SU-DHL-6 (cell line): Measurements from ENCODE around the gene TMA16.

Source experiments
- H2AFZ ChIP-seq: fragments of 200-600 bp; sonication (generic); 2 replicates; pipeline ENCODE4 v1.6.1; 2014; ENCODE audit warnings: low read depth, mild to moderate bottlenecking, moderate library complexity, mixed read lengths, antibody characterized with exemption, low read length; ENCODE audit not compliant: severe bottlenecking
- H3F3A ChIP-seq: fragments of 200-600 bp; shearing (Covaris generic); 2 replicates; pipeline ENCODE4 v1.6.0; 2016; ENCODE audit warnings: antibody characterized with exemption, mild to moderate bottlenecking; ENCODE audit not compliant: insufficient read depth
- H3K27ac ChIP-seq: fragments of 200-600 bp; sonication (generic); 2 replicates; pipeline ENCODE4 v1.5.1; 2016; ENCODE audit warnings: low read depth, mild to moderate bottlenecking, low read length, moderate library complexity, mixed read lengths
- H3K27me3 ChIP-seq: fragments of 200-600 bp; sonication (generic), shearing (Covaris generic); 2 replicates; pipeline ENCODE4 v1.6.0; 2014; ENCODE audit warnings: mild to moderate bottlenecking, low read length
- H3K36me3 ChIP-seq: fragments of 200-600 bp; sonication (generic); 2 replicates; pipeline ENCODE4 v1.6.1; 2014; ENCODE audit warnings: mild to moderate bottlenecking, low read length, mixed read lengths
- H3K4me2 ChIP-seq: fragments of 300-600, 200-600 bp; shearing (Covaris generic), sonication (generic); 2 replicates; pipeline ENCODE4 v1.6.0; 2014; ENCODE audit warnings: low read length, low read depth, mild to moderate bottlenecking; ENCODE audit not compliant: poor library complexity, severe bottlenecking
- H3K4me3 ChIP-seq: fragments of 200-600 bp; sonication (generic); 2 replicates; pipeline ENCODE4 v1.5.1; 2014; ENCODE audit warnings: antibody characterized with exemption, low read length, mild to moderate bottlenecking, mixed read lengths; ENCODE audit not compliant: insufficient read depth, poor library complexity, severe bottlenecking
- H3K79me2 ChIP-seq: fragments of 200-600 bp; sonication (generic); 2 replicates; pipeline ENCODE4 v1.6.1; 2014; ENCODE audit warnings: mild to moderate bottlenecking, low read length, moderate library complexity; ENCODE audit not compliant: insufficient read depth
- H3K9ac ChIP-seq: fragments of 200-600 bp; sonication (generic); 2 replicates; pipeline ENCODE4 v1.7.0; 2014; ENCODE audit warnings: mild to moderate bottlenecking, low read length
- H3K9me2 ChIP-seq: fragments of 200-600 bp; sonication (generic); replicated peaks from 2 replicates; pipeline ENCODE4 v1.6.1; 2014; ENCODE audit warnings: low read length; ENCODE audit not compliant: insufficient read depth
- H3K9me3 ChIP-seq: fragments of 200-600 bp; sonication (generic); 2 replicates; pipeline ENCODE4 v1.6.1; 2014; ENCODE audit warnings: low read length, mixed read lengths; ENCODE audit not compliant: insufficient read depth
- H4K20me1 ChIP-seq: fragments of 200-600 bp; sonication (generic); 2 replicates; pipeline ENCODE4 v1.6.1; 2014; ENCODE audit warnings: low read depth, mild to moderate bottlenecking, antibody characterized with exemption, low read length, moderate library complexity, mixed read lengths
- EZH2phosphoT487 ChIP-seq: fragments of 200-600 bp; sonication (generic), shearing (Covaris generic); conservative IDR thresholded peaks from 2 replicates; pipeline ENCODE4 v1.6.1; 2018; ENCODE audit warnings: mild to moderate bottlenecking, antibody characterized with exemption, low read length, moderate library complexity, mixed read lengths
- TF ChIP-seq, protein P1 (sequence below): fragments of 200-600 bp; sonication (generic); IDR thresholded peaks from one replicate; pipeline ENCODE4 v1.5.1; 2017; ENCODE audit warnings: antibody characterized with exemption, mild to moderate bottlenecking, low read length, moderate library complexity; ENCODE audit not compliant: insufficient read depth, poor library complexity, severe bottlenecking

Gene TMA16

DNA sequence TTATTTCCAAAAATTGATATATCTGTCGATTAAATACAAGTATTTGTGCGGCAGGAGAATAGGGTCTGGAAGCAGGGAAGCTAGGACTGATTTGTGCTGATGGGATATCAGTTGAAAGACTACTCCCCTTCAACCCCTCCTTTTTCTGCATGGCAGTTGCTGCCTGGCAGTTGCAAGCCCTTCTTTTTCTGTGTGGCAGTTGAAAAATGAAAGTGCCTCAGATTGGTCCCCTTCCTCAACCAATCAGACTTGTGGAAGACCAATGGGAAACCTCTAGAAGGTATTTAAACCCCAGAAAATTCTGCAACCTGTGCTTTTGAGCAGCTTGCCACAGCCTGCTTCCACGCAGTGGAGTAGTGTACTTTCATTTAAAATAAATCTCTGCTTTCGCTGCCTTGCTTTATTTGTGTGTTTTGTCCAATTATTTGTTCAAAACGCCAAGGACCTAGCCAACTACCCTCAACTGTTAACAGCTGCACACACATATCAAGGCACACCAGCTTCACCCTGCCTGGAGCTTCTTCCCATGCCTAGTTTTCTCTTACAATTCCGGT is 1.5 kb upstream of the TMA16 start:
- H3K9me3 ChIP-seq, result no peaks in the 10 kb centered on the region
- peak overlapping the region; percentile 81; the same call in 1 of the 2 replicates for H3K27ac ChIP-seq
- H3K4me2 ChIP-seq, result peak overlapping the region; percentile 99
- peaks cover 11% of the 10 kb centered on the region for H4K20me1 ChIP-seq
- H3K27me3 ChIP-seq, result no peaks in the 10 kb centered on the region
- H3K9me2 ChIP-seq, result no peaks in the 10 kb centered on the region
- peak overlapping the region; percentile 16 for H2AFZ ChIP-seq
- H3K36me3 ChIP-seq, result no peaks in the 10 kb centered on the region; the same call in 1 of the 2 replicates
- peaks cover 36% of the 10 kb centered on the region for H3K79me2 ChIP-seq
- no peak for TF ChIP-seq EZH2phosphoT487
- TF ChIP-seq, protein P1, sequence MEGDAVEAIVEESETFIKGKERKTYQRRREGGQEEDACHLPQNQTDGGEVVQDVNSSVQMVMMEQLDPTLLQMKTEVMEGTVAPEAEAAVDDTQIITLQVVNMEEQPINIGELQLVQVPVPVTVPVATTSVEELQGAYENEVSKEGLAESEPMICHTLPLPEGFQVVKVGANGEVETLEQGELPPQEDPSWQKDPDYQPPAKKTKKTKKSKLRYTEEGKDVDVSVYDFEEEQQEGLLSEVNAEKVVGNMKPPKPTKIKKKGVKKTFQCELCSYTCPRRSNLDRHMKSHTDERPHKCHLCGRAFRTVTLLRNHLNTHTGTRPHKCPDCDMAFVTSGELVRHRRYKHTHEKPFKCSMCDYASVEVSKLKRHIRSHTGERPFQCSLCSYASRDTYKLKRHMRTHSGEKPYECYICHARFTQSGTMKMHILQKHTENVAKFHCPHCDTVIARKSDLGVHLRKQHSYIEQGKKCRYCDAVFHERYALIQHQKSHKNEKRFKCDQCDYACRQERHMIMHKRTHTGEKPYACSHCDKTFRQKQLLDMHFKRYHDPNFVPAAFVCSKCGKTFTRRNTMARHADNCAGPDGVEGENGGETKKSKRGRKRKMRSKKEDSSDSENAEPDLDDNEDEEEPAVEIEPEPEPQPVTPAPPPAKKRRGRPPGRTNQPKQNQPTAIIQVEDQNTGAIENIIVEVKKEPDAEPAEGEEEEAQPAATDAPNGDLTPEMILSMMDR, result no peak
- H3K9ac ChIP-seq, result no peak overlapping the region; the same call in 1 of the 2 replicates
- peak overlapping the region; percentile 93 for H3K4me3 ChIP-seq
- peaks cover 36% of the 10 kb centered on the region for H3F3A ChIP-seq

DNA sequence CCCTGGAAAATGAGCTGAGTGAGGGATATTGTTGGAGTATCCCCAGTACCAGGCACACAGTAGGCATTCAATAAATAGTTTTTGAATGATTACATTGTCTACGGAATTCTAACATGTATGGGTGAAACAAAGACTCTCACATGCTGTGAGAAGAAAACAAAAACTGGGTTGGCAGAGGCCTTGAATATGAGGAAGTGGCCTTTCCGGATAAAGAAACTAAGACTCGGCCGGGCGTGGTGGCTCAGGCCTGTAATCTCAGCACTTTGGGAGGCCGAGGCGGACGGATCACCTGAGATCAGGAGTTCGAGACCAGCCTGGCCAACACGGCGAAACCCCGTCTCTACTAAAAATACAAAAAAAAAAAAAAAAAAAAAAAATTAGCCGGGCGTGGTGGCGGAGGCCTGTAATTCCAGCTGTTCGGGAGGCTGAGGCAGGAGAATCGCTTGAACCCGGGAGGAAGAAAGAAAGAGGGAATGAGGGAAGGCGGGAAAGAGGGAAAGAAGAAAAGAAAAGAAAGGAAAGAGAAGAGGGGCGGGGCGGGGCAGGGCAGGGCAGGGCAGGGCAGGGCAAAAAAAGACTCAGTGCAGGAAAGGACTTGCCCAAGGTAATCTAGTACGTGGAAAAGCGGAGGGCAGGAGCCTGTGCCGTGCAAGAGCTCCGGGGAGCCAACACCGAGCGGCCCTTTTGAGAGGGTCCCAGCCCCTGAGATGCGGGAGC is 689 bp upstream of the TMA16 start:
- H3K36me3 ChIP-seq, result no peaks in the 10 kb centered on the region; the same call in 1 of the 2 replicates
- TF ChIP-seq EZH2phosphoT487, result no peak
- TF ChIP-seq, protein P1, result no peak
- H3K9me2 ChIP-seq, result no peaks in the 10 kb centered on the region
- H3K27me3 ChIP-seq, result no peaks in the 10 kb centered on the region
- H3K27ac ChIP-seq, result peak overlapping the region; percentile 81
- H3F3A ChIP-seq, result peaks cover 36% of the 10 kb centered on the region
- H2AFZ ChIP-seq, result peak overlapping the region; percentile 87
- H3K4me3 ChIP-seq, result peak overlapping the region; percentile 93
- peaks cover 14% of the 10 kb centered on the region for H4K20me1 ChIP-seq
- H3K9me3 ChIP-seq, result no peaks in the 10 kb centered on the region
- peak overlapping the region; percentile 94 for H3K9ac ChIP-seq
- H3K4me2 ChIP-seq, result peak overlapping the region; percentile 99
- H3K79me2 ChIP-seq, result peaks cover 43% of the 10 kb centered on the region

DNA sequence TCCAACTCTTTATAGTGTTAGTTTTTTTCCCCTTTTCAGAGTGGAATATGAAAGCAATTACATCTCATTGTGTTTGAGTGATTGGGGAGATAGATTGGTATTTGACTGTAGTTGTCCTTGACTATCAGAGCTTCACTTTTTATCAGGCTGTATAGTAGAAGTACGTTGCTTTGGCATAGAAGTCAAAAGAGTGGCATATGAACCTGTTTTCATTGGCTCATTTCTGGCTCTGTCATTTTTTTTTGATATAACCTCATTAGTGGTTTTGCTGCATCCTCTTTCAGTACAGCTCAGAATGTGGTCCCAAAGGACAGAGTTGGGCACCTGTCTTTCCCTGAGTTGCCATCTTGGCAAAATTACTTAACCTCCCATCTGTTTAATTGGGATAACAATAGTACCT is 1.4 kb downstream of the TMA16 start:
- H3K4me2 ChIP-seq, result peak overlapping the region; percentile 99
- H3K4me3 ChIP-seq, result peak overlapping the region; percentile 93
- TF ChIP-seq, protein P1, result no peak
- TF ChIP-seq EZH2phosphoT487, result no peak
- no peaks in the 10 kb centered on the region for H3K27me3 ChIP-seq
- peaks cover 22% of the 10 kb centered on the region for H4K20me1 ChIP-seq
- peaks cover 36% of the 10 kb centered on the region for H3F3A ChIP-seq
- no peaks in the 10 kb centered on the region for H3K9me2 ChIP-seq
- H2AFZ ChIP-seq, result no peak overlapping the region
- no peaks in the 10 kb centered on the region for H3K9me3 ChIP-seq
- peak overlapping the region; percentile 94 for H3K9ac ChIP-seq
- peaks cover 6% of the 10 kb centered on the region; the same call in 1 of the 2 replicates for H3K36me3 ChIP-seq
- peaks cover 64% of the 10 kb centered on the region for H3K79me2 ChIP-seq
- peak overlapping the region; percentile 81 for H3K27ac ChIP-seq
